Activated CD4-positive, alpha-beta T cell treated with anti-CD3 and anti-CD28 coated beads, Interleukin-2, amount 10 ng/mL, durations not matched to agents 7 days and 5 days (primary cell): ENCODE results near the gene ZBTB45. TPM values are rescaled to one million over a fixed set of nuclear protein-coding genes. Genes with fewer than 3 reads are reported as not detected.
A peak's percentile ranks its signal among the peaks of the same experiment; 100 is the strongest.
"Not testable (repeated sequence)": the region's sequence is repeated elsewhere in the genome, so short reads cannot be mapped to it uniquely, and the experiment has no call there.

Experiments
- CTCF ChIA-PET: fragments of 350-600 bp; sonication (Branson Sonifier 250); formaldehyde crosslinking; loops from one replicate; lab custom pipeline; 2021; ENCODE audit warnings: antibody characterized with exemption; lab: Charles Lee
- POLR2A ChIA-PET: fragments of 350-600 bp; sonication (Branson Sonifier 250); formaldehyde crosslinking; loops from one replicate; lab custom pipeline; 2021; ENCODE audit warnings: antibody characterized with exemption; lab: Charles Lee
- DNase-seq: peaks from one replicate; pipeline ENCODE4 v3.0.0-alpha.2; 2020
- H3K27ac Mint-ChIP-seq: one replicate; pipeline ENCODE4 v1.8.0; 2021; ENCODE audit warnings: mild to moderate bottlenecking, moderate library complexity, mixed read lengths
- H3K27me3 Mint-ChIP-seq: one replicate; pipeline ENCODE4 v1.8.0; 2021; ENCODE audit warnings: mixed read lengths
- H3K36me3 Mint-ChIP-seq: one replicate; pipeline ENCODE4 v1.8.0; 2021; ENCODE audit warnings: low read depth, mixed read lengths
- H3K4me1 Mint-ChIP-seq: one replicate; pipeline ENCODE4 v1.8.0; 2021; ENCODE audit warnings: mixed read lengths
- H3K4me3 Mint-ChIP-seq: one replicate; pipeline ENCODE4 v1.8.0; 2021; ENCODE audit warnings: mild to moderate bottlenecking, moderate library complexity, mixed read lengths
- H3K9me3 Mint-ChIP-seq: one replicate; pipeline ENCODE4 v1.8.0; 2021; ENCODE audit warnings: mixed read lengths
- total RNA-seq, 2 experiments: library from RNA; stranded (reverse); gene quantifications; one replicate each; pipeline ENCODE4 v1.2.3, GENCODE V29; 2021

The ZBTB45 gene
- total RNA-seq, 2 experiments from 2014 or later: 17.9 to 19.9 TPM

DNA sequence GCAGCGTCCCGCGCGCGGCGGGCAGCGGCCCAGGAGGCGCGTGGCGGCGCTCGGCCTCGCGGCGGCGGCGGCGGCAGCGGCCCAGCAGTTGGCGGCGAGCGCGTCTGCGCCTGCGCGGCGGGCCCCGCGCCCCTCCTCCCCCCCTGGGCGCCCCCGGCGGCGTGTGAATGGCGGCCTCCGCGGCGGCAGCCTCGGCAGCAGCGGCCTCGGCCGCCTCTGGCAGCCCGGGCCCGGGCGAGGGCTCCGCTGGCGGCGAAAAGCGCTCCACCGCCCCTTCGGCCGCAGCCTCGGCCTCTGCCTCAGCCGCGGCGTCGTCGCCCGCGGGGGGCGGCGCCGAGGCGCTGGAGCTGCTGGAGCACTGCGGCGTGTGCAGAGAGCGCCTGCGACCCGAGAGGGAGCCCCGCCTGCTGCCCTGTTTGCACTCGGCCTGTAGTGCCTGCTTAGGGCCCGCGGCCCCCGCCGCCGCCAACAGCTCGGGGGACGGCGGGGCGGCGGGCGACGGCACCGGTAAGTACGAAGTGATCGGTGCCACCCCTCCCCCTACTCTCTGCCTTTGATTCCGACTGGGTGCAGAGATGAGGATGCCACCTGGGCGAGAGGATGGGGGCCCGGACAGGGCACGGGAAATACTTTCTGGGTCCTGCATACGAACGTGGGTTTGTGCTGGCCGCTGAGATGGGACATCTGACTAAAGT, 25.1 kb upstream of the ZBTB45 start:
- H3K27ac Mint-ChIP-seq: peak overlapping the region; percentile 96
- peak overlapping the region; percentile 91 for H3K4me3 Mint-ChIP-seq
- POLR2A ChIA-PET: interaction anchor here (0.6 to 1.4 kb wide), 3 partner anchors 10 to 25 kb away, joined by 4 to 9 read pairs (median 9); partner anchors contain the start of genes CHMP2A and ZBTB45
- H3K9me3 Mint-ChIP-seq: no peaks in the 10 kb centered on the region
- CTCF ChIA-PET: interaction anchor here (0.7 to 2.5 kb wide), 6 partner anchors 10 to 31 kb away, joined by 3 to 10 read pairs (median 4); partner anchors contain the start of genes CHMP2A and ZBTB45
- H3K36me3 Mint-ChIP-seq: peaks cover 39% of the 10 kb centered on the region
- peaks cover 37% of the 10 kb centered on the region for H3K4me1 Mint-ChIP-seq
- DNase-seq: peak; percentile 37
- no peaks in the 10 kb centered on the region for H3K27me3 Mint-ChIP-seq

DNA sequence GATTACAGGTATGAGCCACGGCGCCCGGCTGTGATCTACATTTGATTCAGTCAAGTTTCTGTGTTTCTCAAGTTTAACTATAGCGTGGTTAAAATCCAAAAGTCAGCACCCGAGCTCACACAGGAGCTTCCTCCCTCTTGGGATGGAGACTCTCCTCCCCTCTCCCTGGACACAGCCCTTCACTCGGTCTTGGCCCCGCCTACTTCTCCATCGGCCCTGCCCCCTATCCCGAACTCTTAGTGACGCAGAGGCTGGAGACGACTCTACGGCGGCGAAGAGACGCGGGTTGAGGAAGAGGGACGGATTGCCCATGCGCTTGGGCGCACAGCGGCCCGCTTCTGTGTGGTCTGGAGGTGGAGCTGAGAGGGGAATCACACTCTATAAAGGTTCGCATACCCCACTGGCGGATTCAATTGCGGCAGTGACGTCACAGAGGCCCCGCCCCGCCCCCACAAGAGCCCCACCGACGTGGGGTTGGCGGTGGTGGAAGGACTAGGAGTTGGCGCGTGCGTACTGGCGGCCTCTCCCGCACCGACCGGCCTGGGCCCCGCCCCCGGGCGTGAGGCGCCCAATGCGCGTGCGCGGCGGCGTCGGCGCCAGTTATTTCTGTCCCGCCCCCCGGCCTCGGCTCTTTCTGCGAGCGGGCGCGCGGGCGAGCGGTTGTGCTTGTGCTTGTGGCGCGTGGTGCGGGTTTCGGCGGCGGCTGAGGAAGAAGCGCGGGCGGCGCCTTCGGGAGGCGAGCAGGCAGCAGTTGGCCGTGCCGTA, 24.4 kb upstream of the ZBTB45 start, which contains the start of gene TRIM28:
Gene TRIM28, plus strand, starts transcription at position 239 of the 765 bp plus-strand sequence. CDS start 694 bp downstream, outside the sequence.
- peaks cover 43% of the 10 kb centered on the region for H3K4me1 Mint-ChIP-seq
- peaks cover 35% of the 10 kb centered on the region for H3K36me3 Mint-ChIP-seq
- DNase-seq: peak; percentile 99
- ChIA-PET CTCF (interaction anchor here (1.0 to 2.1 kb wide), 5 partner anchors 11 to 30 kb away, joined by 3 to 10 read pairs (median 3); partner anchors contain the start of genes CHMP2A and ZBTB45), POLR2A (interaction anchor here (0.6 to 1.4 kb wide), 3 partner anchors 11 to 24 kb away, joined by 4 to 9 read pairs (median 9); partner anchors contain the start of genes CHMP2A and ZBTB45)
- no peaks in the 10 kb centered on the region for H3K9me3 Mint-ChIP-seq
- H3K4me3 Mint-ChIP-seq: peak within 1 kb of the TSS; percentile 91
- H3K27ac Mint-ChIP-seq: peak within 1 kb of the TSS; percentile 96
- peaks cover 6% of the 10 kb centered on the region for H3K27me3 Mint-ChIP-seq

DNA sequence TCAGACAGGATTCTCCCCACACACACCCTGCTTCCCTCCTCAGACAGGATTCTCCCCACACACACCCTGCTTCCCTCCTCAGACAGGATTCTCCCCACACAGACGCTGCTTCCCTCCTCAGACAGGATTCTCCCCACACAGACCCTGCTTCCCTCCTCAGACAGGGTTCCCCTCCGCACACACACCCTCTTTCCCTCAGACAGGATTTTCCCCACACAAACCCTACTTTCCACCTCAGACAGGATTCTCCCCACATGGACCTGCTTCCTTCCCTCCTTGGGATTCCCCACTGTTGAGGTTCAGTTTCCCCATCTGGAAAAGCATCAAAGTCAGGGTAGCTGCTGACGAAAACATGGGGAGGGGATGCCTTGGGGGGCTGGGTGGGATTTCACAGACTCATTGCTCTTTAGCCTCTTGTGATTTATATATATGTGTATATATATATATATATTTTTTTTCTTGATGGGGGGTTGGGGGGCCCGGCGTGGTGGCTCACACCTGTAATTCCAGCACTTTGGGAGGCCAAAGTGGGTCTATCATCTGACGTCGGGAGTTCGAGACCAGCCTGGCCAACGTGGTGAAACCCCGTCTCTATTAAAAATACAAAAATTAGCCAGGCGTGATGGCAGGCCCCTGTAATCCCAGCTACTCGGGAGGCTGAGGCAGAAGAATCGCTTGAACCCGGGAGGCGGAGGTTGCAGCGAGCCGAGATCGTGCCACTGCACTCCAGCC, 23.2 kb upstream of the ZBTB45 start:
- DNase-seq, H3K27me3 Mint-ChIP-seq, H3K9me3 Mint-ChIP-seq: not testable (repeated sequence)
- peak overlapping the region; percentile 36 for H3K4me3 Mint-ChIP-seq
- CTCF ChIA-PET: interaction anchor here (1.0 to 2.1 kb wide), 3 partner anchors 16 to 27 kb away, joined by 3 to 10 read pairs (median 3); partner anchors contain the start of gene ZBTB45
- H3K36me3 Mint-ChIP-seq: peaks cover 29% of the 10 kb centered on the region
- POLR2A ChIA-PET: interaction anchor here (1.4 kb wide), 1 partner anchor 23 kb away, joined by 9 read pairs; the partner anchor contains the start of gene ZBTB45
- H3K4me1 Mint-ChIP-seq: peaks cover 48% of the 10 kb centered on the region
- H3K27ac Mint-ChIP-seq: peak overlapping the region; percentile 82

DNA sequence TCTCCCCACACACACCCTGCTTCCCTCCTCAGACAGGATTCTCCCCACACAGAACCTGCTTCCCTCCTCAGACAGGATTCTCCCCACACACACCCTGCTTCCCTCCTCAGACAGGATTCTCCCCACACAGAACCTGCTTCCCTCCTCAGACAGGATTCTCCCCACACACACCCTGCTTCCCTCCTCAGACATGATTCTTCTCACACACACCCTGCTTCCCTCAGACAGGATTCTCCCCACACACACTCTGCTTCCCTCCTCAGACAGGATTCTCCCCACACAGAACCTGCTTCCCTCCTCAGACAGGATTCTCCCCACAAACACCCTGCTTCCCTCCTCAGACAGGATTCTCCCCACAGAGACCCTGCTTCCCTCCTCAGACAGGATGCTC, 19.6 kb upstream of the ZBTB45 start:
- peak overlapping the region; percentile 71 for H3K27ac Mint-ChIP-seq
- DNase-seq, H3K4me3 Mint-ChIP-seq, H3K9me3 Mint-ChIP-seq, CTCF ChIA-PET, POLR2A ChIA-PET, H3K27me3 Mint-ChIP-seq, H3K36me3 Mint-ChIP-seq: not testable (repeated sequence)
- H3K4me1 Mint-ChIP-seq: peaks cover 31% of the 10 kb centered on the region

DNA sequence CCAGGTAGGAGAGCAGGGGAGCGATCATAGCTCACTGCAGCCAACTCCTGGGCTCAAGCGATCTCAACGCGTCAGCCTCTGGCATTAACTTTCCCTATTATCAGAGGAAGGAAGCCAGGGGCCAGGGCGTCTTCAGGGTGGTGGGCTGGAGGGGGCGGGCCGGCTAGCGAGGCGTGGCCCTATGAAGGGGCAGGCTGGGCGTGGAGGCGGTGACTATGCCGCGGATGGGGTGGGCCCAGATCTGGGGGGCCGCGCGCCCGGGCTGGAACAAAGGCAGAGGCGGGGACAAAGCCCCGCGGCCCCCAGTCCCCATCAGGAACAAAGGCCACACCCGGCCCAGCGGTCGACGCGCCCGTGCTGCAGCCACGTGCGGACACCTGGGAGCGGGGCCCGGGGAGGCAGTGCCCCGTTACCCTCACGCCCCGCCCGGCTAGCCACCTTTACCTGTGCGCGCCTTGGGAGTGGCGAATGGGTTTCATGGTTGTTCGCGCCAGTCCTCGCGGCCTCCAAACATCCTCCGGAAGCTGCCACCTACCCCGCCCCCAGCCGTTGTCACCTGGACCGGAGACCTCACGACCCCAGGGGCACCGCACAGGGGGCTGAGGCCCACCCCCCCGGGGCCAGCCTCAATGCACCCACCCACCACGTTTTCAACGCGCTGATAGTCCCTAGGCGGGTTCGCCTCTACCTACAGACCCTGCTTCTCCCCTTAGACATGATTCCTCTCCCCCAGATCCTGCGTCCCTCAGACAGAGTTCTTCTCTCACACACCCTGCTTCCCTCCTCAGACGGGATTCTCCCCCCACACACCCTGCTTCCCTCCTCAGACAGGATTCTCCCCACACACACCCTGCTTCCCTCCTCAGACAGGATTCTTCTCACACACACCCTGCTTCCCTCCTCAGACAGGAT, 18.9 kb upstream of the ZBTB45 start:
- no peaks in the 10 kb centered on the region for H3K36me3 Mint-ChIP-seq
- peak overlapping the region; percentile 82 for H3K27ac Mint-ChIP-seq
- peak overlapping the region; percentile 65 for H3K4me3 Mint-ChIP-seq
- DNase-seq: peak; percentile 56
- POLR2A ChIA-PET: no interaction called here
- peaks cover 26% of the 10 kb centered on the region for H3K4me1 Mint-ChIP-seq
- CTCF ChIA-PET: interaction anchor here (1.4 kb wide), 1 partner anchor 18 kb away, joined by 8 read pairs; no protein-coding TSS in a partner anchor
- no peaks in the 10 kb centered on the region for H3K9me3 Mint-ChIP-seq
- H3K27me3 Mint-ChIP-seq: peaks cover 8% of the 10 kb centered on the region

DNA sequence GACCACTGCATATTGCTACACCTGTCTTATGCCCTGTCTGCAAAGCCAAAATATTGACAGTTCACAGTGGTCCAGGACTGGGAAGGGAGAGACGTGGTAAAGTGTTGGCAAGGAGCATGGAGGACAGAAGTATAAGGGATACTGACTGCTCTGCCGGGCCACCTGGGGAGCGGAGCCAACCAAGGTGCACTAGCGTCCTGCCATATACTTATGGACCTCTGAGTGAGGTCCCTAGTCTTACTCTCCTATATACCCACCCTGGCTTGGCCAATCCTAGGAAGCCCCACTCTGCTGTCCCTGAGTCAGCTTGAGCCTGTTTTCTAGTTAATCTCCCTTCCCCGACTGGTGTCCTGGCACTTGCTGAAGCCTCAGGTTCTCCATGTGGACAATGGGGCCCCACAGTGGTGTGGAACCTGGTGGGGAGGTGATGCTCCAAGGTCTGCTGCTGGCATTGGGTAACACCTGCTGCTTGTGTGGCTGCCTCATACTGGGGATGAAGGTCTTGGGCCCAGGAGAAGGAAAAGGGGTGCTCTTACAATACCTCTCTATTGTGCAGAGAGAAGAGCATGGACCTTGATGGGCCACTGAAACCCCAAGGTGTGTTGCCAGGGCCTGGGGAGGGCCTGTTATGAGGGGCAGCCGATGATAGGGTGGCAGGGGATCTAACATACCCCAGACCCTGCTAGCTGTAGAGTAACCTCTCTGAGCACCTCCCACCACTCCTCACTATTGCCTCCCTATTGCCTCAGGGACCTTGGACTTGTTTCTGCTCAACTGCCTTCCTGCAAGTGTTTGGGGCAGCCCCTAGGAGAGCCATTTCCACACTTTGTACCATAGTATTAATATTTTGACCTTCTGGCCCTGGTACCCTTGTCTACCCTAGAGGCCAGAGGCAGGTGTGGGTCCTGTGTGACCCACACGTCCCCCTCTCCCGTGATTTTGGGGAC, 17.5 kb upstream of the ZBTB45 start:
- no peak overlapping the region for H3K27ac Mint-ChIP-seq
- peak overlapping the region; percentile 16 for H3K4me3 Mint-ChIP-seq
- H3K27me3 Mint-ChIP-seq: peaks cover 8% of the 10 kb centered on the region
- DNase-seq: no peak
- H3K4me1 Mint-ChIP-seq: peaks cover 20% of the 10 kb centered on the region
- H3K9me3 Mint-ChIP-seq: no peaks in the 10 kb centered on the region
- CTCF ChIA-PET: interaction anchor here (0.6 to 1.4 kb wide), 3 partner anchors 16 to 23 kb away, joined by 3 to 8 read pairs (median 3); partner anchors contain the start of gene ZBTB45
- no peaks in the 10 kb centered on the region for H3K36me3 Mint-ChIP-seq
- POLR2A ChIA-PET: no interaction called here

DNA sequence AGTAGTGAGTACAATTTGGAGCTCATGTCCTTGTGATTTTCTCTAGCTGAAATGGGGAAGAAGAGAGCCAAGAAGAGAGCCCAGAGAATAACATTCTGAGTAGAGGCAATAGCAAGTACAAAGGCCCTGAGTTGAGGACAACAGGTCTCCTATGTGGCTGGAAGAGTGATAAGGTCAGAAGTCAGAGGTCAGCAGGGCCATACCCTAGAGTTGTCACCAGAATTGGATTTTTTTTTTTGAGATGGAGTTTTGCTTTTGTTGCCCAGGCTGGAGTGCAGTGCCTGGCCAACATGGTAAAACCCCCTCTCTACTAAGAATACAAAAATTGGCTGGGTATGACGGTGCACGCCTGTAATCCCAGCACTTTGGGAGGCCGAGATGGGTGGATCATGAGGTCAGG, 16.2 kb upstream of the ZBTB45 start:
- Mint-ChIP-seq H3K4me3 (no peak overlapping the region), H3K4me1 (peaks cover 20% of the 10 kb centered on the region), H3K9me3 (no peaks in the 10 kb centered on the region), H3K27ac (no peak overlapping the region), H3K27me3 (peaks cover 15% of the 10 kb centered on the region), H3K36me3 (no peaks in the 10 kb centered on the region)
- no peak for DNase-seq
- ChIA-PET POLR2A (no interaction called here), CTCF (interaction anchor here (0.6 to 1.0 kb wide), 4 partner anchors 16 to 188 kb away, joined by 3 read pairs; partner anchors contain the start of gene ZBTB45)

DNA sequence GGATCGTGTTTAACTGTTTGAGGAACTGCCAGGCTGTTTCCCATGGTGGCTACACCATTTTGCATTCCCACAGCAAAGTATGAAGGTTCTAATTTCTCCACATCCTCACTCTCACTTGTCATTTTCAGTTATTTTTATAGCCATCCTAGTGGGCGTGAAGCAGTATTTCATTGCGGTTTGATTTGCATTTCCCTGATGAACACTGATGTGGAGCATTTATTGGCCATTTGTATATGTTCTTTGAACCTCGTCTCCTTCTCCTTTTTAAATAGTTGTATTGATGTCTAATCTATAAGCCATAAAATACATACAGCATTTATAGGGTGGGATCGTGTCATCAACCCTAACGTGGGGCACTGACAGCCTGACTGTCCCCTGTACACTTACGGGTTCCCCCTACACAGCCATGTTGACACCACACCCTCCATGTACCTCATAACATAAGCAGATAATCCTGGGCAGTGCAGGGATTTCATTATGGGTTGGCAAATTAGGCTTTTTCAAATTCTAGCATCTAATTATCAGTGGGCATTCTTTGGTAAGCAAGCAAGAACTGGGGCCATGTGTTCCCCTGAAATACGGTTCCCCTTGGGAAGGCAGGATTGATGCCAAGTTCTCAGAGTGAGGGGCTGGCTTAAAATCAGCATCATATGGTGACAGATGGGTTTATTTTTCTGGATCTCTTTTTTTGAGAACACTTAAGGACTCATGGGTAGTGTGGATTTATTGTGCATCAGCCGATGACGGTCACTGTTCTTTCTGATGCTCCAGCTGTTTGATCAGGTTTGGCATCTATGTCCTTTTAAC, 11.6 kb upstream of the ZBTB45 start:
- DNase-seq: no peak
- H3K27me3 Mint-ChIP-seq: peaks cover 11% of the 10 kb centered on the region
- no peaks in the 10 kb centered on the region for H3K36me3 Mint-ChIP-seq
- no peak overlapping the region for H3K27ac Mint-ChIP-seq
- peaks cover 2% of the 10 kb centered on the region for H3K4me1 Mint-ChIP-seq
- POLR2A ChIA-PET: no interaction called here
- CTCF ChIA-PET: interaction anchor here (0.6 to 3.0 kb wide), 3 partner anchors 11 to 47 kb away, joined by 4 to 13 read pairs (median 10); partner anchors contain the start of gene ZBTB45
- no peaks in the 10 kb centered on the region for H3K9me3 Mint-ChIP-seq
- H3K4me3 Mint-ChIP-seq: no peak overlapping the region

DNA sequence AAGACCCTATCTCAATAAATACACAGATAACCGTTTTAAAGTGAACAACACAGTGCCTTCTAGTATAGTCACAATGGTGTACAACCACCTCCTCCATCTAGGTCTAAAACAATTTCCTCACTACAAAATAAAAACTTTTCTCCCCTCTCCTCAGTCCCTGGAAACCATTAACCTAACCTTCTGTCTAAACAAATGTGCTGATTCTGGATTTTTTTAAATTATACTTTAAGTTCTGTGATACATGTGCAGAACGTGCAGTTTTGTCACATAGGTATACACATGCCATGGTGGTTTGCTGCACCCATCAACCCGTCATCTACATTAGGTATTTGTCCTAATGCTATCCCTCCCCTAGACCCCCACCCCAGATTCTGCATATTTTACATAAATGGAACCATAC, 9.8 kb upstream of the ZBTB45 start:
- ChIA-PET POLR2A (no interaction called here), CTCF (interaction anchor here (3.0 kb wide), 1 partner anchor 10 kb away, joined by 13 read pairs; the partner anchor contains the start of gene ZBTB45)
- H3K27ac Mint-ChIP-seq: no peak overlapping the region
- no peaks in the 10 kb centered on the region for H3K9me3 Mint-ChIP-seq
- DNase-seq: no peak
- peaks cover 11% of the 10 kb centered on the region for H3K27me3 Mint-ChIP-seq
- no peak overlapping the region for H3K4me3 Mint-ChIP-seq
- H3K4me1 Mint-ChIP-seq: no peaks in the 10 kb centered on the region
- H3K36me3 Mint-ChIP-seq: no peaks in the 10 kb centered on the region

DNA sequence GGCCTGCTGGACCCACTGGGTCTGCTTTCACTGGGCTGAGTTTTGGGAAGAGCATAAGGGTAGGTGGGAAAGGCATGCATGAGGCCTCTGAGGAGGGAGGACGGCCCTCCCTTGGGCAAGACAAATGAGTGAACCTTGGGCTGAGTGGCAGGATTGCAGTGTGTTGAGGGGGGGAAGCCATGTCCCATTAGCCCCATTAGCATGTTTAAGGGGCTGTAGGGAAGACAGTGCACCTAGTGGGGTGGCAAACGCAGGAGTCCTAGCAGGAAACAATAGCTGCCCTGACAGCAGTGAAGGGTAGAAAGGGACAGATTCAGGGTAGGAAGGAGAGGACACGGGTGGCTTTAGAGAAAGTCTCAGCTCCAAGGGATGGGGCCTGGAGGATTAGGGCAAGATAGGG, 3.1 kb upstream of the ZBTB45 start:
- CTCF ChIA-PET: interaction anchor here (1.0 to 1.2 kb wide), 2 partner anchors 9 to 11 kb away, joined by 4 to 5 read pairs; no protein-coding TSS in a partner anchor
- H3K4me3 Mint-ChIP-seq: no peak overlapping the region
- no peaks in the 10 kb centered on the region for H3K27me3 Mint-ChIP-seq

More for the DNA sequence above, 3.1 kb upstream of the ZBTB45 start:
- DNase-seq: no peak
- Mint-ChIP-seq H3K9me3 (no peaks in the 10 kb centered on the region), H3K4me1 (peaks cover 37% of the 10 kb centered on the region), H3K36me3 (peaks cover 7% of the 10 kb centered on the region), H3K27ac (peak overlapping the region; percentile 66)
- POLR2A ChIA-PET: no interaction called here
